SK-MEL-5 (cell line): Measurements from ENCODE around the gene AGAP1. TPM values are rescaled to one million over a fixed set of nuclear protein-coding genes. Genes with fewer than 3 reads are reported as not detected.

ENCODE experiments used
- DNase-seq: peaks from one replicate; pipeline ENCODE4 v3.0.0-alpha.2; 2016; ENCODE audit warnings: low read depth, low spot score
- in situ Hi-C: cut with HindIII; loops from 2 replicates; pipeline ENCODE4 v1.10.0; 2016; ENCODE audit warnings: low sequenced_read_pairs, high pct_unique_total_duplicates, low pct_unique_long_range_greater_than_20kb
- total RNA-seq: library from RNA; depleted of rRNA; stranded (reverse); fragments of >200 nt; shearing (Covaris generic); gene quantifications from 2 replicates; pipeline ENCODE4 v1.2.3, GENCODE V29; 2014

The AGAP1 gene
- total RNA-seq, 1 experiment from 2014 or later: 16.4 TPM

DNA sequence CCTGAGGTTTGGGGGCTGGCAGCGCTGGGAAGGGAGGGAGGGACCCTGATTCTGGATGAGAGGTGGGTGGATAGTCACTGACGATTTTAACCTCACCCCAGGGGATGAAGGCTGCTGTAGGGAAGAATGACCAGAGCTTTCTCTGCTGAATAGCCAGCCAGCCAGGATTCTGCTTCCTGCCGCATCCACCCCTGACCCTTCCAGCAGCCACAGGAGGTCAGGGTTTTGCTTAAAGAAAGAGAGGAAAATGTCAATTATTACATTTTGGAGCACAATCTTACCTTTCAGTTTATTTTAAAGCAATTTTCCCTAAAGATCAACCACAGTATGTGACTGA, 456.6 kb downstream of the AGAP1 start:
- in situ Hi-C loops: no loop called here
- no peak for DNase-seq

DNA sequence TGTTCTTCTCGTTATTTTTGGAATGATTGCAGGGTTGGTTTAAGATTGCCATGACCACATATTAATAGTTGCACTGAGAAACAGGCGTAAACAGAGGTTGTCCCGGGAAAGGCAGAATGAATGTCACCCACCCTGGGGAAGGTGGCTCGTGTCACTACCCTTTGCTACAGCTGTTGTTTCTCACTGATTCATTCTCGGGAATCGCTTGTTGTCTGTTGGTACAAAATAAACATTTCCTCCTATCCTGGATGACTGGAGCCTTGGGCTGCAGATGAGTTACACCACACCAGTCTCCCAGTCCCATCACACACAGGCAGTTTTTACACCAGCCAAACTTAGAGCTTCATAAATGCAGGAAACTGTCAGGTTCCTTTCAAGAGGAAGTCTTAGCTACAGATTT, 457.6 kb downstream of the AGAP1 start:
- DNase-seq: no peak
- in situ Hi-C loops: no loop called here

DNA sequence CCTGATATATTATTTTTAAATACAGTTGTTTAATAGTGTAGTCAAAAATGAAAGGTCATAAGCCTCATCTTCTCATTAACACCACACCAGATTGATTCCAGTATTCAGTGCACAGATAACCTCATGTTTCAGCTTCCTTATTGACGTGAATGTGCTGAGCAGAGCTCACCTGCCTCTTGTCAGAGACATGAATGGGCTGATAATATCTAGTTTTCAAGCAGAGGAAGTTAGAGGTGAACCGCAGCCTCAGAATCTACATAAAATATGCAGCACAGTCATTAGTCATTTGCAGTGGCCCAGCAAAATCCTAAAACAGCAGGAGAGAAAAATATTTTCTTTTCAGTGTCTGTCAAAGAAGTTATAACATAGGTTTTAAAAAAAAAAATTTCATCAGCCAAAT, 458.1 kb downstream of the AGAP1 start:
- in situ Hi-C loops: no loop called here
- no peak for DNase-seq

DNA sequence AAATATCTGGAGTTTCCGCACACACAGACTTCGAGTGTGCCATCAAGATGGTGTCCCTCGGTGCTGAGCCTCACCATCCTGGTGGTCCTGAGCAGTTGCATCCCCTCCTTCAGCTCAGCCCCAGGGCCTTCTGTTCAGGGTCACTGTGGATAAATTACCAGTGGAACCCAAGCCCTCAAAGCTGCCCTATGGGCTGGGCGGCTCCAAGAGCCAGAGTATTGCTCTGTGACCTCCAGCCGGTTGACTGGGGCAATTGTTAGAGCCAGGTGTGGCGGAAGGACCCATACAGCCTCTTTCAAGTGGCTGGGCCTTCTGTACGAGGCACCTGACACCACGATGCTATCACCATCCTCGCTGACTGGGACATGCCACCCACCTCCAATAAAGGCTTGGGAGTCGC, 458.9 kb downstream of the AGAP1 start:
- no peak for DNase-seq
- in situ Hi-C loops: no loop called here

DNA sequence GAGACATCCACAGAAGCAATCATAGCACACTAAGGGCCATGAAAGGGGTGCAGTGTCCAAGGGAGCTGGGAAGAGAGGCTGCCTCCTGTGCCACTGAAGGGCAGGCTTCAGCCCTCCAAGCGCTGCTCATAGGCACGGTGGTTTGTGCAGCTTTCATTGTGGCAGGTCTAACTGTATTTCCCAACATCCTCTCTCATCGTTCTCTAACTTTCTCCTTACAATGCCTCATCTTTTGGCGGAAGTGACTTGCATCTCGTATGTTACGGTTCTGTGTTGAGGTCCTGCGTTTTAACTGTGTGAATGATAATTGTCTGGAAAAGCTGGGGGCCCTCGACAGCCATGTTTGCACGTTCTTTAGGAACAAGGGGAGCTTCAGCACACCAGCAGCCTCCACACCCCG, 460.4 kb downstream of the AGAP1 start:
- in situ Hi-C loops: no loop called here
- DNase-seq: no peak

DNA sequence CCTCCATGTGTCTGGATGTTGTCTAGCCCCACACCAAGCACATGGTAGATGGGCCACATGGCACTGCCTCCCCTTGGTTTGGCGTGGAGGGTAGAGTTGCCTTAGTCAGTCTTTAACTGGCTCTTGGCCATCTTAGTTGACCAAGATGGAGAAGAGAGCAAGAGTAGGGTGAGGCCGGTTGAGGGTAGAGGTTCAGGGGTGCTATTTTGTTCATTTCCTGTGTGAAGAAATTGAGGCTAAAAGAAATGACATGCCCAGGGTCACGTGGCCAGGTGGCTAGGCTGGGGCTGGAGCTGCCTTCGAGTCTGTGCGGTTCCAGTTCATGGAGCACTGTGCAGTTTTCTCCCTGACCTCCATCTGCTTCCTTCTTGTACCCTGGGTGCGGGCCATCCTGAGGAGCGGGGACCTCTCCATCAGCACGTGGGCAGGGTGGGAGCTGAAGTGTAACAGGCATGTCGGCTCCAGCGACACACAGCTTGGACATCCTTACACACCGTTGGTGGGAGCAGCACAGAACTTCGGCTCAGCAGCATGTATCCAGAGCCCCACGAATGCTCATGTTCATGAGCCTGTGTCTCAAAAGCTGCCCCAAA, 461.1 kb downstream of the AGAP1 start:
- in situ Hi-C loops: no loop called here
- DNase-seq: no peak

DNA sequence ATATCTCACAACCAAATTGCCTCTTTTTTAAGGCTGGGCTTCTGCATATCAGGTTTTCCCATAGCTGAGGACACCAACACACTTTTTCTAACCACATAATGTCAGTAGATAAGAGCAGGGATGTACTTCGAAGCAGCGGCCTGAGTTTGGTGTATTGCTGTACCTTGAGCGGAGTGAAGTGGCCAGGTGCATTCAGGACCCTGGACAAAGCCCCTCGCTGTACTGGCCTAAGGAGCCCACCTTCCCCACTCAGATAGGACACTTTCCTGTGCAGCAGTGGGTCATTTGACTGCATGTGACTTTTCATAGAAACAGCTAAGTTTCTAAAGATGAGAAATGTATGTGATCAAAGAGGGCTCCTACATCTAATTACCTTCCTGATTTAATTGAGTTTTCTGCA, 461.8 kb downstream of the AGAP1 start:
- no peak for DNase-seq
- in situ Hi-C loops: no loop called here

DNA sequence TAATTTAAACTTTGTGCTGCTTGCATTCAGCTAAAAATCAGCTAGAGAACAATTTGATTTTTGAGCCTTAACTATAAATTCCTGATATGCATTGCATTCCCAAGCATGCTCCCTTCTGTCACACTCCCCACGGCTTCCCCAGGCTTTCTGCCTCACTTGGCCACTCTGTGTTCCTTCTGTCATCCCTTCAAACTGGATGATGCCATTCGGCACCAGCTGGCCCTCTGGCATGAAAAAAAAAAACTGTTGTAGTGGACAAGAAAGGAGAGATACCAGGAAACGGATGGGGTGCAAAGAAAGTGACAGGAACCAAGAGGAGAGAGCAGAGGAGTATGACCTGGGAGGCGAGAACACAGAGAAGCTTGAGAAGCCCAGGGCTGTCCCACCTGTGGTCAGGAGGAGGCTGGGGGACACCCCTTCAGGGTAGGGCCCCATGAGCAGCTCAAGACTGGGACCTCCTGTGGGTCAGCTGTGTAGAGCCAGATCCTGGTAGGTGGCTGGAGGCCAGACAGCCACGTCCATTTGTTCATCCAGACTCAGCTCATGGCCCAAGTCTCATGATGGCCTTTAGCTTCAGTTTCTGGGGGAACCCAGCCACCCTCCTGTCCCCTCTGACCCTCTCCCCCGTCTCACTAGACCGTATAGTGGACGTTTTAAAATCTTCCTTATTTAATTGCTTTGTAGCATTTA, 462.6 kb downstream of the AGAP1 start:
- in situ Hi-C loops: no loop called here

DNA sequence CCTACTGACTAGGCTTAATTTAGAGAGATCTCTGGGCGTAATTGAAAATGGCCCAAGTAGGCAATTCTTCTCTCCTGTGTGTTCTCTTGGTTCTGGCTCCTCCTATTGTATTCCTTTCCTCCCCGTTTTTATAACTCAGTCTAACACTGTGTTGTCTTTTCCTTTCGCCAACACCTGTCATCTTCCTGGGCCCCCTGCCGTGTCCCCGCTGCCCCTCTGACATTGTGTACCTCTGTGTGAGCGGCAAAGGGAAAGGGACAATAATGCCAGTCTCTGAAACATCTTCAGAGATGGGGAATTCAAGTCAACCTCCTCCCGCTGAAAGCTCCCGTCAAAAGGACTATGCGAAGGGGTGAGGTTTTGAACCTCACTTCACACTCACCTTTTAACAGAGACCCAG, 463.4 kb downstream of the AGAP1 start:
- in situ Hi-C loops: no loop called here
- no peak for DNase-seq

More for the DNA sequence above, 462.6 kb downstream of the AGAP1 start:
- no peak for DNase-seq

DNA sequence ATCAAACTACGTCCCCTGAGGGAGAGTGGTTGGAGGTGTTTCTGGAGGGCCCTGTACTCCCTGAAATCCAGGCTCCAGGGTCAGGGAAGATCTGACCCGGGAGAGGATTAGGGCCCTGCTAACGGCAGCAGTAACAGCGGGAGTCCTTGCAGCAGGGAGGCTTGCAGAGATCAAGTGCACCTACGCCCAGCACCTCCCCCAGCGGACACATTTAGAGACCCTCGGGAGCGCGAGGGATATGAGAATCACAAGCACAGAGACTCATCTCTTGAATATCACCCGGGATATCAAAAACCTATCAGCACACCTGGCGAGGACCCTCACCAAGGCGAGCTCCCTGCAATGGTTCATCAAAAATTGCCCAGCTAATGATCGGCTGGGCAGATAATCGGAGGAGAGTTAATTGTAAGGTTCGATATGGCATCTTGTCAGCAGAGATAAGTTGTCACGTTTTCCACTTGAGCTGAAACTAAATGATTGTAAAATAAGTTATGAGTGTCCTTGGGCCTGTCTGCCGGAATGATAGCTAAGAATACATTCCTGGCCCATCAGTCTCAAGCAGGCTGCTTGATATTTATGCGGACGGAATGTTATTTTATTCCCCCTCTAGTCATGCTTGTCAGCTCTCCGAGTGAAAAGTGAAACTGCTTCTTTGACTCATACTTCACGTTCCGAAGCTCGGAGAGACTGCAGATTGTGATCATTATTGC, 464.5 kb downstream of the AGAP1 start:
- in situ Hi-C loops: no loop called here
- no peak for DNase-seq

DNA sequence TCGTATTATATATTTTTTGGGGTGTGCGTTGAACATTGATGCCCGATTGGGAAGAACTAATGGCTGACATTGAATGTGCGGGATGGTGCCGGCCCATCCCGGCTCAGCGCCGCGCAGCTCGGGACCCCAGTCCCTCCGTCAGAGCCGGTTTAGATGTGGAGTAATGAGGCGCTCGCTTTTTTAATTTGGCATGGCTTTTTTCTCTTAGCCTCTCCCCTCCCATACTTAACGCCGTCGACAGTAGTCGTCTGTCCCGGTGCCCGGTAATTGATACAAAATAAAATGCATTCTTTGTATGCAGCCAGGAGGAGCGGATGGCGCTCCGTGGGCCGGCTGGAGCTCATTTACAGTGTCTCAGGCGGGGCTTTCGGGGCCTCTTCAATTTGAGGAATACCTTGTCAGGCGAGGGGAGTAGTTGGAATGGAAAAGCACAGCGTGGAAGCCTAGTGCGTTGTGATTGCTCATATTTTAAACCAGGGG, 465.1 kb downstream of the AGAP1 start:
- no peak for DNase-seq
- in situ Hi-C loops: no loop called here

DNA sequence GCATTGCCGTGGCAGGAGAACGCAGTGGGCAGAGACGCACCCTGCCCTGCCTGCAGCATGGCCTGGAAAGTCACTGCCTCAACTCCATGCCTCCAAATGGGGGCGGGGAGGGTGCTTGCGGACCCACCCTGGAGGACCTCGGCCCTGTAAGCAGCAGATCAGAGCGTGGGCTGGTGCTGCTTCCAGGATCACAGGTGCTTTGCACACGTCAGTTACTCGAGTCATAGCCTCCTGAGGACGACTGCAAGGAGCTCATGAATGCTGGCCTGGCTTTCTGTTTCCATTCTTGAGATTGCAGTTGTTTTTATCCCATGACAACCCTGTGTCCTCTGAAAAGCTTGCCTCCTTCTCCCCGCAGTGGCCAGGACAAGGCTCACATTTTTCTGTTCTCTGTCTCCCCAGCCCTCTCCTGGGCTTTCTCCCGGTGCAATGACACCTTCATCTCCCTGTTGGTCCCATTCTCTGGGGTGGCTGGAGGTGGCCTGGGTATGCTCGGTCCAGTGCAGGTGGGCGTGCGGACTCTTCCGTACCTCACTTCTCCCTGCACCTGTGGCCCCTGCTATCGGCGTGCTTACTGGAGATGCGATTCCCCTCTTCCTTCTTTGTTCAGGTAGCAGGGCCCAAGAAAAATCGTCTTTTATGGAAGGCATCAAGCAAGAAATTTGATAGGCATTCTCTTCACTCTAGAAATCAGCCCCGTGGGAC, 466.3 kb downstream of the AGAP1 start:
- in situ Hi-C loops: no loop called here
- no peak for DNase-seq

DNA sequence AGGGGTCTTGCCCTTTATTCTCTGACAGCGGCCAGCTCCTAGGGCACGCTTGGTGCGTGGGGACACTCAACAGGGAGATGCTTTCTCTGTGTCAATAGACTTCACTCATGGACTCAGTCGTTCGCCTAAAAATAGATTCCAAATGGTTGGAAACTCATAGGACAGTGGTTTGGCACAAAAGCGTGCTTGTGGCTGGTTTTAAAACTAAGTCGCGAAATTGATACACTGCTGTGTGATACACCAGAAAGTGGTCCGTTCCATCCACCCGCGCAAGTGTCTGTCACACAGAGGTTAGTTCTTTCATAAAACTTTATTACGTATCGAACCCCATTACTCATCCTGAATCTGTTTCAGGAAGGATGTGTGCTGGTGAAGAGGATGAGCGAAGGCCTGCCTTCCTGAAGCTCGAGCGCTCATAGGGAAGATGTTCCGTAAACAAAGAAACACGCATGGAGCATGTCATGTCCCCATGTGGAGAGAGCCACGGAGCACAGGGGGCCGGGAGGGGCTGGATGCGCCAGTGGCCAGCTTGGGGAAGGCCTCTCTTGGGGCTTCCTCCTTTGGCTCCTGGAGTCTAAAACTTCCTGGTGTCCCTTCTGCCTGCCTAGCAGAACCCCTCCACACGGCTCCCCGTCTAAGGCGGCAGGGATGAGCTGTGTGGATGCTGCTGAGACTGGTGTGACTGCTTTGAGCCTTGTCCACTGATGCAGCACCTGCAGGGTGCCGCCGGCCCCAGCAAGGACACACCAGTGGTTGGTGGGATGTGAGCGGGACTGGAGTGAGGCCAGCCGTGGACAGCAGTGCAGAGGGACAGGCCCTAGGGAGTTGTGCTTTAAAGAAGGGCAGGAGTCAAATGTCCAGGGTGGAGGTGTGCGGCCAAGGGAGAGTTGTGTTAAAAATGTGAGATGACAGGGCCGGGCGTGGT, 467.1 kb downstream of the AGAP1 start:
- no peak for DNase-seq
- in situ Hi-C loops: no loop called here

DNA sequence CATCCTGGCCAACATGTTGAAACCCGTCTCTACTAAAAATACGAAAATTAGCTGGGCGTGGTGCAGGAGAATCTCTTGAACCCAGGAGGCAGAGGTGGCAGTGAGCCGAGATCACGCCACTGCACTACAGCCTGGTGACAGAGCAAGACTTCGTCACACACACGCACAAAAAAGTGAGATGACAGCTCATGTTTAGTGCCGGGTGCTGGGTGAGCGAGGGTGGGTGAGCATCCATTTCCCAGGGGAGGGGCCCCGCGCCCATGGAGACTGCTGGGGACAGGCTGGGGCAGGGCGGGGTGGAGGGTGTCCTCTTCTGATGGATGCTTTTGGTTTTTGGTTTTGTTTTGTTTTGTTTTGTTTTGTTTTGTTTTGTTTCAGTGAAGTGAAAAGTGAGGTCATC, 467.9 kb downstream of the AGAP1 start:
- in situ Hi-C loops: no loop called here
- no peak for DNase-seq

DNA sequence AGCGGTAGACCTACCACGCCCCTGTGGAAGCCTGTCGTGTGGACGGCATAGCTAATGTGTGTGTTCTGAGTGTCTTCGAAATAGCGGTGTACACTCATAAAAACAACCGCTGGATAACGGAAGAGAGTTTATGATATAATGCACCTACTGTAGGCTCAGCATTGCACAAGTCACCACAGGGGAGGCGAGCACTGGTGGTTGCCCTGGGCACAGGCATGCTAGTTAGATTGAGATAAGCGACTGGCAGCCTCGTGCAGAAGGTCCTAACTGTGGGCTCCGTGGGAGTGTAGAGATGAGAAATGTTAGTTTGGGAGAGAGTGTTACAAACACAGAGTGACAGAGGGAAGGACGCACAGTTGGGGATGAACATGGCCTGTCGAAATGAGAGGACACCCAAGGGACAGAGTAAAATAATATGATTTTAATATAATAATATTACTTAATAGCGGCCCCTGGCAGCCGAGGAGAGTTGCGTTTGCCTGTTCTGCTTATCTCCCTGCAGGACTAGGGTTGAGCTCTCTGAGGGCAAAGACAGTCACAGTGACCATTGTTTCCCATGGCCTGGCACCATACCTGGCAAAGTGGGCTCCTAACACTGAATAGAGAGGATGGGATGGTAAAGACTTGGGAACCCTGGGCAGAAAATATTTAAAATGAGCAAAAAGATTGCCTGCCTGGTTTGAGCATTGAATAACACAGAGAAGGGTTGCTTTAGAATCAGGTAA, 470.2 kb downstream of the AGAP1 start:
- no peak for DNase-seq
- in situ Hi-C loops: no loop called here

DNA sequence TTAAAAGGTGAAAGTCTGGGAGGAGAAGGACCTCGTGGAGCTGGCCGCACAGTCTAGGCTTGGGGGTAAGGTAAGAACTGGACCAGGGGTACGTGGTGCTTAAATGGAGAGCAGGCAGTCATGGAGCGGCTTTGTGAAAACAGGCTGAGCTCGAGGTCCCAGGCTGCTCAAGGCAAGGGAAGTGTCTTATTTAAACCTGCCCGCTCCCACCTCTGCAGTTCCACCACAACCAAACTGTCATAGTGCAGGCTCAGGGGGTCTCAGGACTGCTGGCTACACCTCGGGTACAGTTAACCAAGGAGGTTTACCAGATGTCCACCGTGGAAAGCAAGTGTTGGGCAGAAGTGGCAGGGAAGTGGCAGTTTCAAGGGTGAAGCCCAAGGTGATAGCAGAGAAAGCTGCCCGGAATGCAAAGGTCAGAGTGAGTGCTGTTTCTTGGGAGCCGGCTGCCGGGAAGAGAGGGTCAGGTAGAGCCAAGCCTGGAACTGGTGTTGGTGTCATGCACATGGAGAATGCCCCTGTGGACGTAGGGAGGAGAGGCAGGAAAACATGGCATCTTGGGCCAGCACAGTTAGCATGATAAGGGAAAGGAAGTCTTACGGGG, 471.0 kb downstream of the AGAP1 start:
- in situ Hi-C loops: no loop called here
- DNase-seq: no peak

DNA sequence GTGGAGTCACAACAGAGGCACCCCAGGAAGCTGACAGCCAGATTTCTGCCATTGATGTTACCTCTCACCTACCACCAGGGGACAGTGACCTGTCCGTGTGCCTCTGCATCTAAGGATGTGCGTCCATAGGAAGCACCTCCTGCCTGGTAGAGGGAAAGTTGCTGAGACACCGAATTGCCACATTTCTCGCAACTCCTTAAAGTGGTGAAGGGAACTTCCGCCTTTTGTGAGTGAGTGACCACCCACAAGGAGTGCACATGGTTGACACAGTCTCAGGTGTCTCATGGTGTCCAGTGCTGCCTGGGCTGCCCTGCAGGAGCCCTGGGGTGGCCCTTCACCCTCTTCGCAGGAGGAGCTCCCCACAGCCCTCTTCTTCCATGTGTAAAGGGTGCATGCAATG, 472.6 kb downstream of the AGAP1 start:
- no peak for DNase-seq
- in situ Hi-C loops: no loop called here
